HCT116 (cell line): ENCODE measurements around the gene HTR7. TPM values are rescaled to one million over a fixed set of nuclear protein-coding genes. Genes with fewer than 3 reads are reported as not detected.

Source experiments
- ATAC-seq: fragments of 200-7000 bp; cut with Tn5 transposase; 2 replicates; pipeline ENCODE4 v1.9.1; 2020; ENCODE audit warnings: mild to moderate bottlenecking, moderate library complexity
- BruUV-seq: library from RNA; stranded (reverse); fragments of 400-500 nt; replicated peaks from 2 replicates; lab custom pipeline; 2021; lab: Mats Ljungman, UMichigan
- CTCF ChIA-PET: fragments of 300-600 bp; sonication (Branson Sonifier 250); formaldehyde crosslinking; loops from one replicate; lab custom pipeline; 2021; ENCODE audit warnings: antibody characterized with exemption; lab: Charles Lee
- POLR2A ChIA-PET: fragments of 300-600, 350-600 bp; sonication (Branson Sonifier 250); formaldehyde crosslinking; loops from one replicate; lab custom pipeline; 2021; ENCODE audit warnings: antibody characterized with exemption; lab: Charles Lee
- RAD21 ChIA-PET, 2 experiments: fragments of 300-600 bp; sonication (Branson Sonifier 250); formaldehyde crosslinking; loops; one replicate each; lab custom pipeline; 2023; ENCODE audit warnings: low total read pairs in 2 of 2; ENCODE audit not compliant: uncharacterized antibody in 2 of 2, unreplicated experiment in 2 of 2, low non-redundant PET in 1 of 2; lab: Charles Lee
- DNase-seq: peaks from one replicate; pipeline ENCODE4 v3.0.0-alpha.2; 2010; ENCODE audit warnings: low read depth, low spot score
- H2AFZ ChIP-seq: fragments of 200-600 bp; shearing (Covaris generic), sonication (generic); 2 replicates; pipeline ENCODE4 v1.6.1; 2017; ENCODE audit warnings: low read depth, mixed run types, mixed read lengths, antibody characterized with exemption, low read length; ENCODE audit not compliant: poor library complexity, severe bottlenecking
- H3K27ac ChIP-seq: 2 replicates; pipeline ENCODE4 v1.5.1; 2012; ENCODE audit warnings: low read depth, low read length
- H3K27me3 ChIP-seq: fragments of 200-600 bp; sonication (generic); 2 replicates; pipeline ENCODE4 v1.6.1; 2016; ENCODE audit warnings: mixed run types, low read length, mixed read lengths; ENCODE audit not compliant: insufficient read depth
- H3K36me3 ChIP-seq, 2 experiments: fragments of 200-500 bp in 1 of 2; fragments of 200-600 bp in 1 of 2; sonication (Bioruptor generic) in 1 of 2; sonication (generic) in 1 of 2; 2 replicates each; pipeline versions ENCODE4 v1.5.1 to v1.6.1; 2014 to 2016; ENCODE audit warnings: low read length in 2 of 2, inconsistent platforms in 1 of 2, mixed read lengths in 1 of 2, mixed run types in 1 of 2; ENCODE audit not compliant: insufficient read depth in 2 of 2, control insufficient read depth in 1 of 2
- H3K4me1 ChIP-seq, 2 experiments: fragments of 200-600 bp in 1 of 2; sonication (generic) in 1 of 2; 2 replicates each; pipeline versions ENCODE4 v1.5.1 to v1.6.1; 2012 to 2017; ENCODE audit warnings: low read length in 2 of 2, inconsistent platforms in 1 of 2, mild to moderate bottlenecking in 1 of 2, mixed read lengths in 1 of 2, mixed run types in 1 of 2, moderate library complexity in 1 of 2; ENCODE audit not compliant: insufficient read depth in 2 of 2, control insufficient read depth in 1 of 2
- H3K4me2 ChIP-seq: fragments of 200-600 bp; sonication (generic); 2 replicates; pipeline ENCODE4 v1.6.1; 2017; ENCODE audit warnings: mixed run types, low read length, mixed read lengths
- H3K4me3 ChIP-seq, 2 experiments: fragments of 200-600 bp in 1 of 2; sonication (generic) in 1 of 2; replicated peaks in 1 of 2; 2 replicates each; pipeline ENCODE4 v1.5.1; 2011 to 2016; ENCODE audit warnings: low read length in 2 of 2, control low read depth in 1 of 2, low read depth in 1 of 2, mild to moderate bottlenecking in 1 of 2, mixed read lengths in 1 of 2, mixed run types in 1 of 2
- H3K79me2 ChIP-seq: fragments of 200-600 bp; sonication (generic); 2 replicates; pipeline ENCODE4 v1.6.1; 2017; ENCODE audit warnings: mild to moderate bottlenecking, mixed run types, low read length, moderate library complexity, mixed read lengths; ENCODE audit not compliant: insufficient read depth
- H3K9ac ChIP-seq: fragments of 200-600 bp; sonication (generic); 2 replicates; pipeline ENCODE4 v1.6.1; 2016; ENCODE audit warnings: low read length, mixed read lengths
- H3K9me2 ChIP-seq: fragments of 200-600 bp; sonication (generic), shearing (Covaris generic); 2 replicates; pipeline ENCODE4 v1.6.1; 2017; ENCODE audit warnings: mixed run types, mild to moderate bottlenecking, moderate library complexity; ENCODE audit not compliant: insufficient read depth
- H3K9me3 ChIP-seq, 2 experiments: fragments of 200-500 bp in 1 of 2; fragments of 200-600 bp in 1 of 2; sonication (Bioruptor generic) in 1 of 2; sonication (generic) in 1 of 2; 2 replicates each; pipeline ENCODE4 v1.6.1; 2014 to 2017; ENCODE audit warnings: low read length in 2 of 2, mixed read lengths in 2 of 2, inconsistent platforms in 1 of 2, low read depth in 1 of 2, mild to moderate bottlenecking in 1 of 2, mixed run types in 1 of 2, moderate library complexity in 1 of 2; ENCODE audit not compliant: control insufficient read depth in 1 of 2, insufficient read depth in 1 of 2
- H4K20me1 ChIP-seq: fragments of 200-600 bp; sonication (generic), shearing (Covaris generic); 2 replicates; pipeline ENCODE4 v1.6.1; 2017; ENCODE audit warnings: mixed run types, mild to moderate bottlenecking, moderate library complexity; ENCODE audit not compliant: insufficient read depth
- ATF3 ChIP-seq: IDR thresholded peaks from 2 replicates; pipeline ENCODE4 v1.6.1; 2012
- CBX3 ChIP-seq: IDR thresholded peaks from 2 replicates; pipeline ENCODE4 v1.6.1; 2012; ENCODE audit warnings: low read depth
- CTCF ChIP-seq, 3 experiments: fragments of 200-600 bp in 1 of 3; sonication (generic) in 1 of 3; IDR thresholded peaks in 2 of 3; conservative IDR thresholded peaks in 1 of 3; 2 replicates each; pipeline ENCODE4 v1.5.1; 2012 to 2017; ENCODE audit warnings: low read depth in 2 of 3, low read length in 2 of 3, antibody characterized with exemption in 1 of 3, borderline replicate concordance in 1 of 3, control low read depth in 1 of 3, mild to moderate bottlenecking in 1 of 3, mixed read lengths in 1 of 3, mixed run types in 1 of 3, moderate library complexity in 1 of 3; ENCODE audit not compliant: insufficient read depth in 1 of 3
- EGR1 ChIP-seq: IDR thresholded peaks from 2 replicates; pipeline ENCODE4 v1.6.1; 2012; ENCODE audit warnings: low read depth
- EZH2 ChIP-seq: fragments of 200-600 bp; sonication (generic); IDR thresholded peaks from 2 replicates; pipeline ENCODE4 v1.6.1; 2017; ENCODE audit warnings: antibody characterized with exemption, mixed run types
- FOSL1 ChIP-seq: IDR thresholded peaks from 2 replicates; pipeline ENCODE4 v1.6.1; 2012; ENCODE audit warnings: low read depth
- REST ChIP-seq: IDR thresholded peaks from 2 replicates; pipeline ENCODE4 v1.6.1; 2012; ENCODE audit warnings: low read depth
- ZBTB33 ChIP-seq: IDR thresholded peaks from 2 replicates; pipeline ENCODE4 v1.6.1; 2011; ENCODE audit warnings: mild to moderate bottlenecking, low read length, moderate library complexity; ENCODE audit not compliant: insufficient replicate concordance; ENCODE audit errors: extremely low read depth
- intact Hi-C: fragments of 100-400 bp; cut with micrococcal nuclease; formaldehyde crosslinking; loops from 2 replicates; pipeline ENCODE4 v1.10.0; 2022
- total RNA-seq: library from RNA; stranded (reverse); gene quantifications from one replicate; pipeline ENCODE4 v1.2.1, GENCODE V29; 2021; ENCODE audit not compliant: unreplicated experiment

The HTR7 gene
- total RNA-seq, 1 experiment from 2014 or later: 32.2 TPM

- Histone ChIP-seq H4K20me1 (no peaks in the 10 kb centered on the region), H3K9me3 (no peaks in the 10 kb centered on the region), H3K9ac (no peak overlapping the region), H3K9me2 (no peaks in the 10 kb centered on the region), H2AFZ (no peak overlapping the region), H3K27me3 (no peaks in the 10 kb centered on the region), H3K4me3 (no peak overlapping the region), H3K4me2 (no peak overlapping the region), H3K27ac (no peak overlapping the region), H3K79me2 (no peaks in the 10 kb centered on the region), H3K36me3 (no peaks in the 10 kb centered on the region), H3K4me1 (no peaks in the 10 kb centered on the region)
- RAD21 ChIA-PET: no interaction called here
- POLR2A ChIA-PET: no interaction called here
- CTCF ChIA-PET: no interaction called here
- DNase-seq: no peak
- no peak for ATAC-seq
- TF ChIP-seq EZH2: no peak
- TF ChIP-seq FOSL1: no peak
- no TSS peak for BruUV-seq
- intact Hi-C loops: no loop called here
These were observed 156.4 kb downstream of the HTR7 start for GRCh38 chr10:90701428-90701827.

DNA sequence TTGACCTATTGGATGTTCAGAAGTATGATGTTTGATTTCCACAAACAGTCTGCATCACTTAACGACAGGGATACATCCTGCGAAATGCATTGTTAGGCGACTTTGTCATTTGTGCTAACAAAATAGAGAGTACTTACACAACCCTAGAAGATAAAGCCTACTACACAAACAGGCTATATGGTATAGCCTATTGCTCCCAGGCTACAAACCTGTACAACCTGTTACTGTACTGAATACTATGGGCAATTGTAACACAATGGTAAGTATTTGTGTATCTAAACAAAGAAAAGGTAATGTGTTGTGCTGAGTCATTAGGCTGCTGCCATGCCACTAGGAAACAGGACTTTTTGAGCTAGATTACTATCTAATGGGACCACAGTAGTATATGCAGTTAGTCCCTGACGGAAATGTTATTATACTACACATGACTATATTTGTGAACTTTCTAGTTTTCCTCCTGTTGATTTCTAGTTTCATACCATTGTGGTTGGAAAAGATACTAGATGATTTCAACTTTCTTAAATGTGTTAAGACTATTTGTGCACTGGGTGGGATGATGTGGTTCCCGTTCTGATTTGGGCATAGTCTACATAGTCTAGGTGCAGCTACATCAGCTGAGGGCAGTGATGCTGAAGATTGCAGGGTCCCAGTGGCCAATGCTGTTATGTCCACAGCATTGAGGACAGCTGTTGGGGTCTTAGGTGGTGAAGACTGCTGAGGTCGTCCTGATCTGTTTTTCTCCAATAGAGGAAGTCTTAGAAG, 161.7 kb downstream of the HTR7 start:
- Histone ChIP-seq H3K4me2 (no peak overlapping the region), H3K27ac (no peak overlapping the region), H3K9me3 (no peaks in the 10 kb centered on the region), H3K4me3 (no peak overlapping the region), H4K20me1 (no peaks in the 10 kb centered on the region), H3K9ac (no peak overlapping the region), H3K79me2 (no peaks in the 10 kb centered on the region), H2AFZ (no peak overlapping the region), H3K36me3 (no peaks in the 10 kb centered on the region), H3K4me1 (no peaks in the 10 kb centered on the region), H3K27me3 (no peaks in the 10 kb centered on the region), H3K9me2 (no peaks in the 10 kb centered on the region)
- no peak for ATAC-seq
- RAD21 ChIA-PET: no interaction called here
- CTCF ChIA-PET: no interaction called here
- TF ChIP-seq EZH2: no peak
- TF ChIP-seq CBX3: no peak
- no peak for TF ChIP-seq REST
- no peak for TF ChIP-seq ATF3
- no peak for TF ChIP-seq CTCF (IDR thresholded peaks at IDR 0.05 in 2 of 3, conservative IDR thresholded peaks at IDR 0.05 in 1 of 3; ENCODE audit: borderline replicate concordance in 1 of 3, insufficient read depth in 1 of 3, low read depth in 2 of 3, low read length in 2 of 3)
- TF ChIP-seq ZBTB33: no peak
- no peak for TF ChIP-seq EGR1
- POLR2A ChIA-PET: no interaction called here
- DNase-seq: no peak
- BruUV-seq: no TSS peak
- intact Hi-C loops: no loop called here
